Measurements from ENCODE around the gene PLA2G4E.

Gene PLA2G4E

DNA sequence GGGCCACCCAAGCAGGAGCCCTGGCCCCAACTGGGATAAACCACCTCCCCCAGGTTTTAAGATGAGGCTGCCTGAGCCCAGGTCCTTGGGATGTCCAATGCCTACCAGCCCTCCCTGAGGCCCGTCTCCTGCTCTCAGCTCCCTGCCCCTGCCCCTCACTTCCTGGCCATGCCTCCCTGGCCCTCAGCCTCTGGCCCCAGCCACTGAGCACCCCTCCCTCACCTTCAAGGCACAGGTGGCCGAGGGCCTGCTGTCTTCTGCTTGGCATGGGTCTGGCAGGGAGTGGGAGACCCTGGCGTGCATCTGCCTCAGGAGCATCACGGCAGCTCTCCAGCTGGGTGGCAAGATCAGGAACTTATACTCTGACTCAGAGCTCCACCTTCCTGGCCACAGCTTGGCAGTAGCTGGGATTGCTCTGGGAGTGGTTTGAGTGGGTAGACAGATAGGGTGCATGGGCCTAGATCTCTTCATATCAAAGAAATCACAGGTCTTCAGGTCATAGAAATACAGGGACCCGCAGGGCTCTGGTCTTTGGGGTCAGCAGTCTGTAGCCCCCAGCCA is at the start of gene PLA2G4E:
PLA2G4E (minus strand) TSS at position 330 of the 561 bp plus-strand sequence; CDS start at position 318, 12 bp downstream.
- TF ChIP-seq ESRRG (CRISPR knock-in tag; IDR thresholded peaks at IDR 0.05): no peak
- no peak for ATAC-seq

- ATAC-seq: no peak
- TF ChIP-seq ZFP3 (CRISPR knock-in tag; IDR thresholded peaks at IDR 0.05): no peak
- no peak for TF ChIP-seq ARNTL (CRISPR knock-in tag; IDR thresholded peaks at IDR 0.05; ENCODE audit: borderline replicate concordance, low read depth)
- no peak for TF ChIP-seq ESRRG (CRISPR knock-in tag; IDR thresholded peaks at IDR 0.05)
- no peak for TF ChIP-seq TCF4 (CRISPR knock-in tag; IDR thresholded peaks at IDR 0.05; ENCODE audit: borderline replicate concordance)
- no peak for TF ChIP-seq ZNF70 (CRISPR knock-in tag; IDR thresholded peaks at IDR 0.05)
- no peak for TF ChIP-seq ZNF565 (CRISPR knock-in tag; conservative IDR thresholded peaks at IDR 0.05; ENCODE audit: low read depth)
- no peak for TF ChIP-seq BACH2 (CRISPR knock-in tag; IDR thresholded peaks at IDR 0.05; ENCODE audit: borderline replicate concordance)
- TF ChIP-seq ZFP30 (CRISPR knock-in tag; IDR thresholded peaks at IDR 0.05): no peak
- TF ChIP-seq TOX (CRISPR knock-in tag; IDR thresholded peaks at IDR 0.05; ENCODE audit: borderline replicate concordance): no peak
- TF ChIP-seq SNAI2 (CRISPR knock-in tag; IDR thresholded peaks at IDR 0.05): no peak
- TF ChIP-seq, protein P1, sequence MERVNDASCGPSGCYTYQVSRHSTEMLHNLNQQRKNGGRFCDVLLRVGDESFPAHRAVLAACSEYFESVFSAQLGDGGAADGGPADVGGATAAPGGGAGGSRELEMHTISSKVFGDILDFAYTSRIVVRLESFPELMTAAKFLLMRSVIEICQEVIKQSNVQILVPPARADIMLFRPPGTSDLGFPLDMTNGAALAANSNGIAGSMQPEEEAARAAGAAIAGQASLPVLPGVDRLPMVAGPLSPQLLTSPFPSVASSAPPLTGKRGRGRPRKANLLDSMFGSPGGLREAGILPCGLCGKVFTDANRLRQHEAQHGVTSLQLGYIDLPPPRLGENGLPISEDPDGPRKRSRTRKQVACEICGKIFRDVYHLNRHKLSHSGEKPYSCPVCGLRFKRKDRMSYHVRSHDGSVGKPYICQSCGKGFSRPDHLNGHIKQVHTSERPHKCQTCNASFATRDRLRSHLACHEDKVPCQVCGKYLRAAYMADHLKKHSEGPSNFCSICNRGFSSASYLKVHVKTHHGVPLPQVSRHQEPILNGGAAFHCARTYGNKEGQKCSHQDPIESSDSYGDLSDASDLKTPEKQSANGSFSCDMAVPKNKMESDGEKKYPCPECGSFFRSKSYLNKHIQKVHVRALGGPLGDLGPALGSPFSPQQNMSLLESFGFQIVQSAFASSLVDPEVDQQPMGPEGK (CRISPR knock-in tag; IDR thresholded peaks at IDR 0.05; ENCODE audit: borderline replicate concordance): no peak
- no peak for TF ChIP-seq GLIS3 (CRISPR knock-in tag; IDR thresholded peaks at IDR 0.05)
- no peak for TF ChIP-seq RARB (CRISPR knock-in tag; IDR thresholded peaks at IDR 0.05)
- TF ChIP-seq ZC3H10 (CRISPR knock-in tag; IDR thresholded peaks at IDR 0.05): no peak
- TF ChIP-seq PPARA (CRISPR knock-in tag; IDR thresholded peaks at IDR 0.05; ENCODE audit: borderline replicate concordance): no peak
- TF ChIP-seq ZNF8 (CRISPR knock-in tag; IDR thresholded peaks at IDR 0.05): no peak
- no peak for TF ChIP-seq OSR1 (CRISPR knock-in tag; IDR thresholded peaks at IDR 0.05)
- no peak for TF ChIP-seq CREB5 (CRISPR knock-in tag; IDR thresholded peaks at IDR 0.05; ENCODE audit: low read depth)
Observed at GRCh38 chr15:42070279-42070975, 49.6 kb upstream of the PLA2G4E start.

- TF ChIP-seq ZFP30 (CRISPR knock-in tag; IDR thresholded peaks at IDR 0.05): no peak
- no peak for TF ChIP-seq ISL1 (CRISPR knock-in tag; IDR thresholded peaks at IDR 0.05)
- no peak for TF ChIP-seq ARNTL (CRISPR knock-in tag; IDR thresholded peaks at IDR 0.05; ENCODE audit: borderline replicate concordance, low read depth)
- no peak for TF ChIP-seq ZNF565 (CRISPR knock-in tag; conservative IDR thresholded peaks at IDR 0.05; ENCODE audit: low read depth)
- ATAC-seq: no peak
Observed at GRCh38 chr15:42069496-42070278, 48.8 kb upstream of the PLA2G4E start.

- ATAC-seq: no peak
Observed at GRCh38 chr15:42069025-42069424, 48.2 kb upstream of the PLA2G4E start.

GRCh38 chr15:42068601-42069000 is 47.8 kb upstream of the PLA2G4E start:
- no peak for ATAC-seq
- TF ChIP-seq ESRRG (CRISPR knock-in tag; IDR thresholded peaks at IDR 0.05): no peak
- TF ChIP-seq ARNTL (CRISPR knock-in tag; IDR thresholded peaks at IDR 0.05; ENCODE audit: borderline replicate concordance, low read depth): no peak
- TF ChIP-seq ZFP3 (CRISPR knock-in tag; IDR thresholded peaks at IDR 0.05): no peak

More at GRCh38 chr15:42069025-42069424, 48.2 kb upstream of the PLA2G4E start:
- TF ChIP-seq OSR1 (CRISPR knock-in tag; IDR thresholded peaks at IDR 0.05): no peak

DNA sequence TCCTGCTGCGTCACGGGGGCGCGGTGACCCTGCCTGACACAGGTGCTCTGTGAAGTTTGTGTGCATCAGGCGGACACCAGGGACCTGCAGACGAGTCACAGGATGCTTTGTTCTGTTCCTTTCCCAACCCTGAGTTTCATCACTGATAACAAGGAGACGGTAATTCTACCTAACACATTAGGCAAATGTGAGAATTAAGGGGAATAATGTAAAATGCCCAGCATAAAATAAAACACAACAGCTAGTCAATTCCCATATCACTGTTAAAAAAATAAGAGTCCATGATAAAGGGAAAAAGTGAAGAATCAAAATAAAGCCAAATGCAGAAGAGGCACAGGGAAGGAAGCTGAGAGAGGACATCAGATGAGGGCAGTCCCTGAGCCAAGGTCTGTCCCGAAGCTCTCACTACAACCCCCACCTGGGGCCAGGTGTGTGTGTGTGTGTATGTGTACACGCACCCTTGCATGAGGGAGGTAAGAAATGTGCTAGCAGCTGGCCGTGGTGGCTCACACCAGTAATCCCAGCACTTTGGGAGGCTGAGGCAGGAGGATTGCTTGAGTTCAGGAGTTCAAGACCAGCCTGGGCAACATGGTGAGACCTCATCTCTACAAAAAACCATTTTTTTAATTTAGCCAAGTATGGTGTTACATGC is 46.0 kb upstream of the PLA2G4E start:
- no peak for ATAC-seq
- TF ChIP-seq SNAI2 (CRISPR knock-in tag; IDR thresholded peaks at IDR 0.05): no peak
- TF ChIP-seq BACH2 (CRISPR knock-in tag; IDR thresholded peaks at IDR 0.05; ENCODE audit: borderline replicate concordance): no peak
- no peak for TF ChIP-seq ISL1 (CRISPR knock-in tag; IDR thresholded peaks at IDR 0.05)
- TF ChIP-seq, protein P1 (CRISPR knock-in tag; IDR thresholded peaks at IDR 0.05; ENCODE audit: borderline replicate concordance): no peak
- TF ChIP-seq CREB5 (CRISPR knock-in tag; IDR thresholded peaks at IDR 0.05; ENCODE audit: low read depth): no peak
- TF ChIP-seq GLIS3 (CRISPR knock-in tag; IDR thresholded peaks at IDR 0.05): no peak
- no peak for TF ChIP-seq TOX (CRISPR knock-in tag; IDR thresholded peaks at IDR 0.05; ENCODE audit: borderline replicate concordance)
- TF ChIP-seq, protein P2, sequence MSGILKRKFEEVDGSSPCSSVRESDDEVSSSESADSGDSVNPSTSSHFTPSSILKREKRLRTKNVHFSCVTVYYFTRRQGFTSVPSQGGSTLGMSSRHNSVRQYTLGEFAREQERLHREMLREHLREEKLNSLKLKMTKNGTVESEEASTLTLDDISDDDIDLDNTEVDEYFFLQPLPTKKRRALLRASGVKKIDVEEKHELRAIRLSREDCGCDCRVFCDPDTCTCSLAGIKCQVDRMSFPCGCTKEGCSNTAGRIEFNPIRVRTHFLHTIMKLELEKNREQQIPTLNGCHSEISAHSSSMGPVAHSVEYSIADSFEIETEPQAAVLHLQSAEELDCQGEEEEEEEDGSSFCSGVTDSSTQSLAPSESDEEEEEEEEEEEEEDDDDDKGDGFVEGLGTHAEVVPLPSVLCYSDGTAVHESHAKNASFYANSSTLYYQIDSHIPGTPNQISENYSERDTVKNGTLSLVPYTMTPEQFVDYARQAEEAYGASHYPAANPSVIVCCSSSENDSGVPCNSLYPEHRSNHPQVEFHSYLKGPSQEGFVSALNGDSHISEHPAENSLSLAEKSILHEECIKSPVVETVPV (CRISPR knock-in tag; IDR thresholded peaks at IDR 0.05): no peak
